ENCODE data around the gene IGLL5. TPM values are rescaled to one million over a fixed set of nuclear protein-coding genes. Genes with fewer than 3 reads are reported as not detected.
A peak's percentile ranks its signal among the peaks of the same experiment; 100 is the strongest.

The IGLL5 gene
- total and polyA plus RNA-seq, 2 of the 13 experiments (the other 11 are each of a cell fraction or from before 2014, with no cell fraction given) = not detected

- no peak for TF ChIP-seq PRDM15 (CRISPR knock-in tag; IDR thresholded peaks at IDR 0.05)
- no peak for TF ChIP-seq FOXP1 (IDR thresholded peaks at IDR 0.05)
- TF ChIP-seq FOXP1 (CRISPR knock-in tag; IDR thresholded peaks at IDR 0.05) = no peak
- no peak for TF ChIP-seq ZNF777 (CRISPR knock-in tag; IDR thresholded peaks at IDR 0.05)
- peak; percentile 62; the same call in 1 of the 2 replicates for TF ChIP-seq ZFP1 (CRISPR knock-in tag; IDR thresholded peaks at IDR 0.05)
- TF ChIP-seq HNF4A (CRISPR knock-in tag; IDR thresholded peaks at IDR 0.05) = peak; percentile 42; the same call in 1 of the 2 replicates
- TF ChIP-seq GATAD2A (CRISPR knock-in tag; IDR thresholded peaks at IDR 0.05) = 0 out of 2 replicates have a peak, but pooled peaks have one; percentile 24
- TF ChIP-seq NR2F6 (IDR thresholded peaks at IDR 0.05) = 0 out of 2 replicates have a peak, but pooled peaks have one; percentile 40
- TF ChIP-seq NR2F6 (CRISPR knock-in tag; IDR thresholded peaks at IDR 0.05) = no peak
- peak; percentile 82 for TF ChIP-seq ZBTB21 (CRISPR knock-in tag; IDR thresholded peaks at IDR 0.05)
- 0 out of 2 replicates have a peak, but pooled peaks have one; percentile 40 for TF ChIP-seq ZNF644 (CRISPR knock-in tag; IDR thresholded peaks at IDR 0.05; ENCODE audit: low read depth)
- peak; percentile 36; the same call in 1 of the 2 replicates for TF ChIP-seq NR2C2 (CRISPR knock-in tag; IDR thresholded peaks at IDR 0.05; ENCODE audit: borderline replicate concordance)
- peak; percentile 28; the same call in 1 of the 2 replicates for TF ChIP-seq HOXA3 (CRISPR knock-in tag; IDR thresholded peaks at IDR 0.05)
- TF ChIP-seq SOX6 (IDR thresholded peaks at IDR 0.05) = no peak
- peak; percentile 54; the same call in 1 of the 2 replicates for TF ChIP-seq SOX6 (CRISPR knock-in tag; IDR thresholded peaks at IDR 0.05)
These were observed 29.1 kb upstream of the IGLL5 start (continued) for GRCh38 chr22:22858559-22858937.
